ENCODE measurements around the gene IRGQ.

The IRGQ gene

GRCh38 chr19:43638214-43638994, 42.5 kb upstream of the IRGQ start:
- Histone ChIP-seq H3K4me3 (ENCODE audit: low read depth, low read length) (no peak overlapping the region), H3K27ac (ENCODE audit: extremely low read depth, low read depth, low read length) (0 out of 2 replicates have a peak overlapping the region, but pooled peaks have one; percentile 49), H3K4me1 (ENCODE audit: control insufficient read depth, insufficient read depth, low read length) (peaks cover 22% of the 10 kb centered on the region), H3K36me3 (ENCODE audit: control insufficient read depth in 2 of 2, insufficient read depth in 1 of 2, low read length in 2 of 2) (peaks cover 0 to 9% of the 10 kb centered on the region in 2 experiments; a peak in 1 of 3 replicates), H3K9me3 (ENCODE audit: control insufficient read depth, insufficient read depth, low read depth, low read length) (no peaks in the 10 kb centered on the region)
- ChIA-PET CTCF (interaction anchor here (0.8 to 1.6 kb wide), 3 partner anchors 10 to 14 kb away, joined by 3 to 6 read pairs (median 5); no protein-coding TSS in a partner anchor), POLR2A (interaction anchor here (0.9 kb wide), 1 partner anchor 13 kb away, joined by 3 read pairs; no protein-coding TSS in a partner anchor)
- TF ChIP-seq ZNF645 (tag by site-specific recombination; IDR thresholded peaks at IDR 0.05) (no peak), PRDM1 (tag by site-specific recombination; IDR thresholded peaks at IDR 0.05) (peak; percentile 60), KLF1 (tag by site-specific recombination; IDR thresholded peaks at IDR 0.05) (0 out of 2 replicates have a peak, but pooled peaks have one; percentile 5)

- Histone ChIP-seq H3K4me3 (ENCODE audit: low read depth, low read length) (no peak overlapping the region), H3K36me3 (ENCODE audit: control insufficient read depth in 2 of 2, insufficient read depth in 1 of 2, low read length in 2 of 2) (peaks cover 0 to 9% of the 10 kb centered on the region in 2 experiments; a peak in 1 of 3 replicates), H3K9me3 (ENCODE audit: control insufficient read depth, insufficient read depth, low read depth, low read length) (no peaks in the 10 kb centered on the region), H3K4me1 (ENCODE audit: control insufficient read depth, insufficient read depth, low read length) (peaks cover 17% of the 10 kb centered on the region), H3K27ac (ENCODE audit: extremely low read depth, low read depth, low read length) (no peak overlapping the region)
- ChIA-PET CTCF (interaction anchor here (0.6 kb wide), 1 partner anchor 13 kb away, joined by 3 read pairs; no protein-coding TSS in a partner anchor), POLR2A (interaction anchor here (1.5 kb wide), 1 partner anchor 32 kb away, joined by 4 read pairs; no protein-coding TSS in a partner anchor)
- TF ChIP-seq PRDM10 (tag by site-specific recombination; IDR thresholded peaks at IDR 0.05) (peak; percentile 60; the same call in 1 of the 2 replicates), ZEB2 (tag by site-specific recombination; IDR thresholded peaks at IDR 0.05) (no peak), ZIC2 (tag by site-specific recombination; IDR thresholded peaks at IDR 0.05) (peak; percentile 47; the same call in 1 of the 2 replicates), ZNF248 (tag by site-specific recombination; IDR thresholded peaks at IDR 0.05) (no peak), ZNF324 (tag by site-specific recombination; IDR thresholded peaks at IDR 0.05) (no peak), PATZ1 (tag by site-specific recombination; IDR thresholded peaks at IDR 0.05) (0 out of 2 replicates have a peak, but pooled peaks have one; percentile 42), ZNF132 (tag by site-specific recombination; IDR thresholded peaks at IDR 0.05; ENCODE audit: borderline replicate concordance) (no peak), GLIS2 (tag by site-specific recombination; IDR thresholded peaks at IDR 0.05) (peak; percentile 78), GLIS1 (tag by site-specific recombination; IDR thresholded peaks at IDR 0.05) (peak; percentile 62), ZBTB10 (tag by site-specific recombination; IDR thresholded peaks at IDR 0.05) (peak; percentile 25; the same call in 1 of the 2 replicates), ZNF391 (tag by site-specific recombination; IDR thresholded peaks at IDR 0.05; ENCODE audit: borderline replicate concordance, low read depth) (no peak), SP7 (tag by site-specific recombination; IDR thresholded peaks at IDR 0.05) (no peak), ZNF335 (tag by site-specific recombination; conservative IDR thresholded peaks at IDR 0.05) (peak; percentile 71), SCRT2 (tag by site-specific recombination; IDR thresholded peaks at IDR 0.05) (peak; percentile 95), SP3 (tag by site-specific recombination; IDR thresholded peaks at IDR 0.05) (no peak), ZFHX2 (tag by site-specific recombination; conservative IDR thresholded peaks at IDR 0.05) (peak; percentile 65), SCRT1 (tag by site-specific recombination; IDR thresholded peaks at IDR 0.05; ENCODE audit: borderline replicate concordance) (peak; percentile 19; the same call in 1 of the 2 replicates)
Observed at GRCh38 chr19:43636121-43636683, 40.3 kb upstream of the IRGQ start.
